HEK293 (cell line): ENCODE data around the gene ARHGEF26.

Experiments used
- ATF2 ChIP-seq: fragments of 450-650 bp; formaldehyde crosslinking; IDR thresholded peaks from 2 replicates; pipeline ENCODE4 v1.5.1; 2016; ENCODE audit warnings: missing biosample characterization, missing genetic modification characterization, low read depth
- BCL6B ChIP-seq: fragments of 450-650 bp; formaldehyde crosslinking; IDR thresholded peaks from 2 replicates; pipeline ENCODE4 v1.5.1; 2017; ENCODE audit warnings: missing biosample characterization, missing genetic modification characterization
- HIC1 ChIP-seq: fragments of 450-650 bp; formaldehyde crosslinking; IDR thresholded peaks from 2 replicates; pipeline ENCODE4 v1.5.1; 2016; ENCODE audit warnings: missing biosample characterization, missing genetic modification characterization
- HOXA7 ChIP-seq: sonication (generic); formaldehyde crosslinking; IDR thresholded peaks from 2 replicates; pipeline ENCODE4 v1.8.1; 2022; ENCODE audit warnings: missing genetic modification reagents, borderline replicate concordance
- ZBTB7A ChIP-seq: fragments of 450-650 bp; formaldehyde crosslinking; IDR thresholded peaks from 2 replicates; pipeline ENCODE4 v1.5.1; 2016; ENCODE audit warnings: low read depth, missing biosample characterization, missing genetic modification characterization
- ZFP69B ChIP-seq: fragments of 450-650 bp; formaldehyde crosslinking; IDR thresholded peaks from 2 replicates; pipeline ENCODE4 v1.5.1; 2016; ENCODE audit warnings: missing biosample characterization, missing genetic modification characterization
- ZNF19 ChIP-seq: fragments of 450-650 bp; formaldehyde crosslinking; IDR thresholded peaks from 2 replicates; pipeline ENCODE4; 2016; ENCODE audit warnings: missing biosample characterization, missing genetic modification characterization, low read depth
- ZNF23 ChIP-seq: fragments of 450-650 bp; formaldehyde crosslinking; IDR thresholded peaks from 2 replicates; pipeline ENCODE4 v1.5.1; 2016; ENCODE audit warnings: missing biosample characterization, missing genetic modification characterization, borderline replicate concordance
- ZNF239 ChIP-seq: fragments of 450-650 bp; formaldehyde crosslinking; IDR thresholded peaks from 2 replicates; pipeline ENCODE4 v1.5.1; 2016; ENCODE audit warnings: missing biosample characterization, missing genetic modification characterization
- ZNF280C ChIP-seq: fragments of 450-650 bp; formaldehyde crosslinking; IDR thresholded peaks from 2 replicates; pipeline ENCODE4 v1.5.1; 2016; ENCODE audit warnings: missing biosample characterization, missing genetic modification characterization
- ZNF292 ChIP-seq: fragments of 450-650 bp; formaldehyde crosslinking; IDR thresholded peaks from 2 replicates; pipeline ENCODE4 v1.5.1; 2016; ENCODE audit warnings: low read depth, missing biosample characterization, missing genetic modification characterization, borderline replicate concordance
- ZNF394 ChIP-seq: fragments of 450-650 bp; formaldehyde crosslinking; IDR thresholded peaks from 2 replicates; pipeline ENCODE4 v1.5.1; 2016; ENCODE audit warnings: missing biosample characterization, missing genetic modification characterization, mild to moderate bottlenecking, moderate library complexity, borderline replicate concordance
- ZNF426 ChIP-seq: fragments of 450-650 bp; formaldehyde crosslinking; IDR thresholded peaks from 2 replicates; pipeline ENCODE4 v1.5.1; 2017; ENCODE audit warnings: missing biosample characterization, missing genetic modification characterization, mild to moderate bottlenecking, inconsistent platforms, moderate library complexity
- ZNF473 ChIP-seq: fragments of 450-650 bp; formaldehyde crosslinking; IDR thresholded peaks from 2 replicates; pipeline ENCODE4 v1.5.1; 2017; ENCODE audit warnings: missing biosample characterization, missing genetic modification characterization
- ZNF501 ChIP-seq: fragments of 450-650 bp; formaldehyde crosslinking; IDR thresholded peaks from 2 replicates; pipeline ENCODE4 v1.5.1; 2016; ENCODE audit warnings: missing biosample characterization, missing genetic modification characterization
- ZNF510 ChIP-seq: fragments of 450-650 bp; formaldehyde crosslinking; IDR thresholded peaks from 2 replicates; pipeline ENCODE4 v1.5.1; 2018; ENCODE audit warnings: mild to moderate bottlenecking, missing genetic modification characterization, missing biosample characterization; ENCODE audit not compliant: insufficient replicate concordance
- ZNF513 ChIP-seq: fragments of 450-650 bp; IDR thresholded peaks from 2 replicates; pipeline ENCODE4 v1.5.1; 2018; ENCODE audit warnings: missing biosample characterization, missing genetic modification characterization
- ZNF530 ChIP-seq: fragments of 450-650 bp; formaldehyde crosslinking; IDR thresholded peaks from 2 replicates; pipeline ENCODE4 v1.5.1; 2016; ENCODE audit warnings: low read depth, missing biosample characterization, missing genetic modification characterization
- ZNF560 ChIP-seq: fragments of 450-650 bp; formaldehyde crosslinking; IDR thresholded peaks from 2 replicates; pipeline ENCODE4 v1.5.1; 2017; ENCODE audit warnings: missing biosample characterization, missing genetic modification characterization, borderline replicate concordance
- ZNF561 ChIP-seq: fragments of 450-650 bp; IDR thresholded peaks from 2 replicates; pipeline ENCODE4 v1.5.1; 2018; ENCODE audit warnings: missing biosample characterization, missing genetic modification characterization, borderline replicate concordance
- ZNF580 ChIP-seq: fragments of 450-650 bp; formaldehyde crosslinking; IDR thresholded peaks from 2 replicates; pipeline ENCODE4 v1.5.1; 2016; ENCODE audit warnings: missing biosample characterization, missing genetic modification characterization
- ZNF654 ChIP-seq: fragments of 450-650 bp; formaldehyde crosslinking; IDR thresholded peaks from 2 replicates; pipeline ENCODE4 v1.5.1; 2016; ENCODE audit warnings: low read depth, missing biosample characterization, missing genetic modification characterization
- ZNF677 ChIP-seq: fragments of 450-650 bp; IDR thresholded peaks from 2 replicates; pipeline ENCODE4 v1.5.0; 2018; ENCODE audit warnings: missing biosample characterization, mild to moderate bottlenecking, missing genetic modification characterization, moderate library complexity
- ZNF701 ChIP-seq: fragments of 450-650 bp; formaldehyde crosslinking; IDR thresholded peaks from 2 replicates; pipeline ENCODE4 v1.5.1; 2016; ENCODE audit warnings: missing biosample characterization, missing genetic modification characterization
- ZNF704 ChIP-seq: fragments of 450-650 bp; formaldehyde crosslinking; IDR thresholded peaks from 2 replicates; pipeline ENCODE4 v1.5.1; 2016; ENCODE audit warnings: missing biosample characterization, missing genetic modification characterization
- ZNF707 ChIP-seq: fragments of 450-650 bp; formaldehyde crosslinking; IDR thresholded peaks from 2 replicates; pipeline ENCODE4 v1.5.1; 2016; ENCODE audit warnings: missing biosample characterization, missing genetic modification characterization
- ZNF747 ChIP-seq: fragments of 450-650 bp; formaldehyde crosslinking; IDR thresholded peaks from 2 replicates; pipeline ENCODE4 v1.5.1; 2016; ENCODE audit warnings: missing biosample characterization, missing genetic modification characterization
- ZNF843 ChIP-seq: fragments of 450-650 bp; formaldehyde crosslinking; IDR thresholded peaks from 2 replicates; pipeline ENCODE4 v1.5.1; 2016; ENCODE audit warnings: missing biosample characterization, missing genetic modification characterization

ARHGEF26 gene

GRCh38 chr3:154132777-154133375, 11.7 kb downstream of the ARHGEF26 start (continued):
- TF ChIP-seq ATF2 (tag by site-specific recombination) (peak; percentile 53), ZNF292 (tag by site-specific recombination) (no peak), ZNF704 (tag by site-specific recombination) (no peak), ZNF510 (tag by site-specific recombination) (no peak), ZNF707 (tag by site-specific recombination) (no peak), BCL6B (tag by site-specific recombination) (no peak), ZNF23 (no peak), ZNF843 (tag by site-specific recombination) (peak; percentile 91), HIC1 (tag by site-specific recombination) (no peak), ZNF580 (tag by site-specific recombination) (peak; percentile 84), ZNF677 (no peak), ZNF530 (tag by site-specific recombination) (no peak), ZFP69B (tag by site-specific recombination) (no peak), HOXA7 (CRISPR knock-in tag) (no peak), ZBTB7A (tag by site-specific recombination) (no peak), ZNF701 (tag by site-specific recombination) (no peak), ZNF239 (tag by site-specific recombination) (no peak), ZNF280C (tag by site-specific recombination) (no peak), ZNF19 (tag by site-specific recombination) (no peak), ZNF747 (tag by site-specific recombination) (no peak), ZNF426 (tag by site-specific recombination) (no peak), ZNF654 (tag by site-specific recombination) (no peak), ZNF561 (tag by site-specific recombination) (0 out of 2 replicates have a peak, but pooled peaks have one; percentile 33), ZNF560 (tag by site-specific recombination) (no peak), ZNF394 (tag by site-specific recombination) (no peak), ZNF501 (tag by site-specific recombination) (no peak), ZNF513 (tag by site-specific recombination) (no peak), ZNF473 (no peak)
